CD8-positive, alpha-beta memory T cell (primary cell): Measurements from ENCODE around the gene HCRTR1. TPM values are rescaled to one million over a fixed set of nuclear protein-coding genes. Genes with fewer than 3 reads are reported as not detected.

ENCODE experiments used
- CTCF ChIA-PET: fragments of 350-600 bp; sonication (Branson Sonifier 250); formaldehyde crosslinking; loops from one replicate; lab custom pipeline; 2021; ENCODE audit warnings: antibody characterized with exemption; lab: Charles Lee
- POLR2A ChIA-PET: fragments of 350-600 bp; sonication (Branson Sonifier 250); formaldehyde crosslinking; loops from one replicate; lab custom pipeline; 2021; ENCODE audit warnings: antibody characterized with exemption; lab: Charles Lee
- DNase-seq, 5 donors: peaks; one replicate each; pipeline versions ENCODE4 v3.0.0 to v3.0.0-alpha.2; 2020 to 2022; ENCODE audit warnings: mixed read lengths in 1 of 5
- H3K27ac ChIP-seq: one replicate; pipeline ENCODE4 v1.7.0; 2013; ENCODE audit warnings: low read depth, mild to moderate bottlenecking, low read length, moderate library complexity
- H3K27me3 ChIP-seq: 2 replicates; pipeline ENCODE4 v1.7.0; 2013; ENCODE audit warnings: low read length, mild to moderate bottlenecking; ENCODE audit not compliant: insufficient read depth, poor library complexity, severe bottlenecking
- H3K36me3 ChIP-seq: 2 replicates; pipeline ENCODE4 v1.7.0; 2013; ENCODE audit warnings: mild to moderate bottlenecking, low read length, moderate library complexity; ENCODE audit not compliant: insufficient read depth
- H3K4me1 ChIP-seq: 2 replicates; pipeline ENCODE4 v1.7.0; 2013; ENCODE audit warnings: mild to moderate bottlenecking, low read length, moderate library complexity; ENCODE audit not compliant: insufficient read depth
- H3K4me3 ChIP-seq: 2 replicates; pipeline ENCODE4 v1.7.0; 2013; ENCODE audit warnings: mild to moderate bottlenecking, low read length
- H3K9me3 ChIP-seq: 2 replicates; pipeline ENCODE4 v1.7.0; 2013; ENCODE audit warnings: mild to moderate bottlenecking, low read length
- H3K27ac Mint-ChIP-seq, 8 donors: one replicate each; pipeline ENCODE4 v1.8.0; 2020 to 2021; ENCODE audit warnings: mixed read lengths in 8 of 8, mild to moderate bottlenecking in 6 of 8, inconsistent platforms in 3 of 8, moderate library complexity in 3 of 8
- H3K27me3 Mint-ChIP-seq, 2 donors: one replicate each; pipeline ENCODE4 v1.8.0; 2020 to 2021; ENCODE audit warnings: mixed read lengths in 2 of 2, mild to moderate bottlenecking in 1 of 2, moderate library complexity in 1 of 2
- H3K36me3 Mint-ChIP-seq, 3 donors: one replicate each; pipeline ENCODE4 v1.8.0; 2020 to 2021; ENCODE audit warnings: mixed read lengths in 3 of 3, inconsistent platforms in 1 of 3, mild to moderate bottlenecking in 1 of 3
- H3K4me1 Mint-ChIP-seq, 3 donors: one replicate each; pipeline ENCODE4 v1.8.0; 2020 to 2021; ENCODE audit warnings: mixed read lengths in 3 of 3, inconsistent platforms in 1 of 3, mild to moderate bottlenecking in 1 of 3
- H3K4me3 Mint-ChIP-seq, 7 donors: one replicate each; pipeline ENCODE4 v1.8.0; 2020 to 2021; ENCODE audit warnings: mixed read lengths in 7 of 7, mild to moderate bottlenecking in 6 of 7, moderate library complexity in 4 of 7, inconsistent platforms in 2 of 7
- H3K9me3 Mint-ChIP-seq, 5 donors: one replicate each; pipeline ENCODE4 v1.8.0; 2020 to 2022; ENCODE audit warnings: mixed read lengths in 5 of 5, mild to moderate bottlenecking in 3 of 5, moderate library complexity in 2 of 5, inconsistent platforms in 1 of 5
- polyA plus RNA-seq: library from polyadenylated mRNA; unstranded; fragments of 300-500 nt; fragmentation: Illumina TruSeq; gene quantifications from one replicate; pipeline ENCODE4 v1.2.3, GENCODE V29; 2021
- total RNA-seq, 2 experiments: library from RNA; stranded (reverse); gene quantifications; one replicate each; pipeline ENCODE4 v1.2.3, GENCODE V29; 2021

The HCRTR1 gene
- total and polyA plus RNA-seq, 3 experiments from 2014 or later = not detected

GRCh38 chr1:31643976-31644559 lies 26.6 kb downstream of the HCRTR1 start:
- Histone ChIP-seq H3K9me3 (no peaks in the 10 kb centered on the region), H3K36me3 (peaks cover 4% of the 10 kb centered on the region), H3K4me3 (peak overlapping the region; percentile 86), H3K27me3 (no peaks in the 10 kb centered on the region), H3K4me1 (peaks cover 49% of the 10 kb centered on the region), H3K27ac (peak overlapping the region; percentile 100)
- ChIA-PET POLR2A (interaction anchor here (2.0 kb wide), 1 partner anchor 145 kb away, joined by 8 read pairs; no protein-coding TSS in a partner anchor), CTCF (interaction anchor here (1.3 to 2.3 kb wide), 2 partner anchors 145 kb away, joined by 5 to 9 read pairs; no protein-coding TSS in a partner anchor)
- DNase-seq = peak in 1 of 5 donors; percentile 60
- peaks cover 32 to 44% (median 42%) of the 10 kb centered on the region in 3 donors for H3K4me1 Mint-ChIP-seq
- peaks cover 0 to 11% (median 0%) of the 10 kb centered on the region in 3 donors for H3K36me3 Mint-ChIP-seq
- no peaks in the 10 kb centered on the region for H3K27me3 Mint-ChIP-seq
- no peaks in the 10 kb centered on the region for H3K9me3 Mint-ChIP-seq
- H3K4me3 Mint-ChIP-seq = peak overlapping the region; percentile 98 to 100 (median 100)
- peak overlapping the region; percentile 99 to 100 (median 100) for H3K27ac Mint-ChIP-seq

DNA sequence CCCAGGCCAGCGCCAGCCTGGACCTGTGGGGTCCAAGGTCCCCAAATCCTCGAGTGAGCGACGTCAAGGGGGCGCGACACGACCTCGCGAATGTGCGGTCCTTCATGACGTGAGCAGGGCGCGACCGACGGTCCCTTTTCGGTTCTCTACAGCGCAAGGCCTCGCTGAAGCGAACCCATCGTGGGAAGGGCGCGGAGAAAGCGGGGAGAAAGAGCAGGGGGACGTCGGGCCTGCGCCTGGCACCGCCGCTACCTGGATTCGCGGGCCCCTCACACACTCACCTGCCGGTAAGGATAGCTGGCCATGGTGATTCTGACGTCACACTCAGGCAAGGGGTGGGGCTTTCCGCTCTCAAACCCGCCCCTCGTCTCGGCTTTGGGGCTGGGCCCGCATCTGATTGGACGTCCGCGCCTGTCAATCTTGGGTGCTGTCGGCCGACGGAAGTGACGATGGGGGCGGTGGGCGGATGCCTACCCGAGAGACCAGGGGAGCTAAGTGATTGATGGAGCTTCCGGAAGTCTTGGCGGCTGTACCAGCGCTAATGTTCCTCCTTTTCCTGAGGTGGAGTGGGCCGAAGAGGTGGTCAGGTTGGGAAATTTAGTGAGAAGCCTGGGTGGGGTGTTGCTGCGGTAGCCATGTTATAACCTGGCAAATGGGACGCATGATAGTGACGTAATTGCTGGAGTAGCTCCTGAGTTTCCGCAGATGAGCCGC lies 27.2 kb downstream of the HCRTR1 start, which contains the start of gene PEF1:
PEF1 (minus strand) TSS at position 317 of the 714 bp plus-strand sequence; CDS start at position 305, 12 bp downstream.
- Mint-ChIP-seq H3K27me3 (no peaks in the 10 kb centered on the region), H3K36me3 (peaks cover 0 to 11% (median under 1%) of the 10 kb centered on the region in 3 donors), H3K9me3 (no peaks in the 10 kb centered on the region), H3K4me1 (peaks cover 32 to 44% (median 42%) of the 10 kb centered on the region in 3 donors), H3K27ac (peak within 1 kb of the TSS; percentile 99 to 100 (median 100)), H3K4me3 (peak within 1 kb of the TSS; percentile 98 to 100 (median 100))
- Histone ChIP-seq H3K4me1 (peaks cover 42% of the 10 kb centered on the region), H3K36me3 (no peaks in the 10 kb centered on the region), H3K9me3 (no peaks in the 10 kb centered on the region), H3K27ac (peak within 1 kb of the TSS; percentile 100), H3K4me3 (peak within 1 kb of the TSS; percentile 86), H3K27me3 (no peaks in the 10 kb centered on the region)
- peak; percentile 99 to 100 (median 99) for DNase-seq
- ChIA-PET POLR2A (interaction anchor here (0.6 to 2.0 kb wide), 7 partner anchors 16 to 1613 kb away, joined by 3 to 8 read pairs (median 4); partner anchors contain the start of genes KHDRBS1, SNRNP40 and ZCCHC17), CTCF (interaction anchor here (1.3 kb wide), 1 partner anchor 144 kb away, joined by 5 read pairs; no protein-coding TSS in a partner anchor)

DNA sequence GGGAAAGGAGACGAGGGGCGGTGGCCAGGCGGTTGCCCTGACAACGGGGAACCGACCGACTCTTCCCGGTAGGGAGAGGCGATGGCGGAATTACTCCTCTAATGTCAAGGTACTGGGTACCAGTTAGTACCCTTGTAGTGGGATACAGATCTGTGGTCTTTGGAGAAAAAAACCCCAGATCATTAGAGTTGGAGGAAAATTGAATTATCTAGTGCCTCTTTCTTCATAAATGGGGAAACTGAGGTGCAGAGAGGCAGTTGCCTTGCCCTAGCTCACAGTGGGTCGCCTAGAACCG lies 27.7 kb downstream of the HCRTR1 start:
- peak overlapping the region; percentile 100 for H3K27ac ChIP-seq
- Mint-ChIP-seq H3K36me3 (peaks cover 0 to 11% (median 2%) of the 10 kb centered on the region in 3 donors), H3K4me1 (peaks cover 32 to 44% (median 42%) of the 10 kb centered on the region in 3 donors), H3K4me3 (peak overlapping the region; percentile 98 to 100 (median 100)), H3K27me3 (no peaks in the 10 kb centered on the region), H3K9me3 (no peaks in the 10 kb centered on the region), H3K27ac (peak overlapping the region; percentile 99 to 100 (median 100))
- H3K4me3 ChIP-seq = peak overlapping the region; percentile 86
- no peaks in the 10 kb centered on the region for H3K36me3 ChIP-seq
- POLR2A ChIA-PET = interaction anchor here (0.6 to 2.0 kb wide), 7 partner anchors 16 to 1612 kb away, joined by 3 to 8 read pairs (median 4); partner anchors contain the start of genes KHDRBS1, SNRNP40 and ZCCHC17
- DNase-seq = no peak
- CTCF ChIA-PET = interaction anchor here (1.3 kb wide), 1 partner anchor 144 kb away, joined by 5 read pairs; no protein-coding TSS in a partner anchor
- no peaks in the 10 kb centered on the region for H3K27me3 ChIP-seq
- H3K4me1 ChIP-seq = peaks cover 37% of the 10 kb centered on the region
- no peaks in the 10 kb centered on the region for H3K9me3 ChIP-seq

- no peaks in the 10 kb centered on the region for H3K27me3 Mint-ChIP-seq
- ChIA-PET POLR2A (no interaction called here), CTCF (interaction anchor here (1.3 kb wide), 1 partner anchor 143 kb away, joined by 3 read pairs; no protein-coding TSS in a partner anchor)
- DNase-seq = no peak
- H3K4me1 ChIP-seq = peaks cover 32% of the 10 kb centered on the region
- no peaks in the 10 kb centered on the region for H3K9me3 Mint-ChIP-seq
- peaks cover 0 to 11% (median 2%) of the 10 kb centered on the region in 3 donors for H3K36me3 Mint-ChIP-seq
- H3K27ac ChIP-seq = no peak overlapping the region
- H3K4me3 Mint-ChIP-seq = peak overlapping the region; percentile 98 to 100 (median 100)
- no peaks in the 10 kb centered on the region for H3K36me3 ChIP-seq
- peak overlapping the region; percentile 99 to 100 (median 100) for H3K27ac Mint-ChIP-seq
- no peak overlapping the region for H3K4me3 ChIP-seq
- no peaks in the 10 kb centered on the region for H3K27me3 ChIP-seq
- no peaks in the 10 kb centered on the region for H3K9me3 ChIP-seq
- peaks cover 32 to 44% (median 42%) of the 10 kb centered on the region in 3 donors for H3K4me1 Mint-ChIP-seq
Observed at GRCh38 chr1:31646259-31646960, 28.9 kb downstream of the HCRTR1 start.

GRCh38 chr1:31647106-31647505 lies 29.6 kb downstream of the HCRTR1 start:
- Histone ChIP-seq H3K36me3 (no peaks in the 10 kb centered on the region), H3K27ac (no peak overlapping the region), H3K4me1 (peaks cover 30% of the 10 kb centered on the region), H3K4me3 (no peak overlapping the region), H3K27me3 (no peaks in the 10 kb centered on the region), H3K9me3 (no peaks in the 10 kb centered on the region)
- Mint-ChIP-seq H3K9me3 (no peaks in the 10 kb centered on the region), H3K4me1 (peaks cover 32 to 44% (median 42%) of the 10 kb centered on the region in 3 donors), H3K4me3 (peak overlapping the region in 5 of 7 donors; percentile 6 to 99 (median 41)), H3K27me3 (no peaks in the 10 kb centered on the region), H3K36me3 (peaks cover 0 to 11% (median 2%) of the 10 kb centered on the region in 3 donors), H3K27ac (peak overlapping the region in 5 of 8 donors; percentile 32 to 100 (median 69))
- ChIA-PET CTCF (no interaction called here), POLR2A (no interaction called here)
- no peak for DNase-seq

DNA sequence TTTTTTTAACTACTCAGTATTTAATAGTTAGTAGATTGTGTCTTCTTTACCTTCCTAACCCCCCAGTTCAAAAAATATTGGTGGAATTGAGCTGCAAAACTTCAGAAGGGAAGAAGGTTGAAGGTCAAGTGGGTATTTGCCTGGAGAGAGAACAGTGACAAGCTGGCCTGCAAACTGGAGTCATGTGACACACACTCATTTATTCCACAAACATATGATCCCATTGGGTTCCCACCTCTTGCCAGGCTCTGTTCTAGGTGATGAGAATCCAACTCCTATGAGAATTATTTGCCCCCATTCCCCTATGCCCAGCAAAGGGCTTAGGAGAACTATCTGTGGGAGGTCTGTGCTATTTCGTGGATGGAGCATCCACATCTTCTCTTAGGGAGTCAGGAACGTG lies 30.7 kb downstream of the HCRTR1 start:
- H3K4me3 ChIP-seq = no peak overlapping the region
- Mint-ChIP-seq H3K27me3 (no peaks in the 10 kb centered on the region), H3K4me3 (peak overlapping the region in 1 of 7 donors; percentile 39), H3K9me3 (no peaks in the 10 kb centered on the region), H3K36me3 (peaks cover 0 to 11% (median 2%) of the 10 kb centered on the region in 3 donors), H3K4me1 (peaks cover 32 to 38% (median 36%) of the 10 kb centered on the region in 3 donors), H3K27ac (peak overlapping the region in 3 of 8 donors; percentile 11 to 47 (median 18))
- DNase-seq = no peak
- H3K4me1 ChIP-seq = peaks cover 20% of the 10 kb centered on the region
- H3K27ac ChIP-seq = no peak overlapping the region
- no peaks in the 10 kb centered on the region for H3K27me3 ChIP-seq
- ChIA-PET CTCF (no interaction called here), POLR2A (no interaction called here)
- H3K36me3 ChIP-seq = no peaks in the 10 kb centered on the region
- no peaks in the 10 kb centered on the region for H3K9me3 ChIP-seq

DNA sequence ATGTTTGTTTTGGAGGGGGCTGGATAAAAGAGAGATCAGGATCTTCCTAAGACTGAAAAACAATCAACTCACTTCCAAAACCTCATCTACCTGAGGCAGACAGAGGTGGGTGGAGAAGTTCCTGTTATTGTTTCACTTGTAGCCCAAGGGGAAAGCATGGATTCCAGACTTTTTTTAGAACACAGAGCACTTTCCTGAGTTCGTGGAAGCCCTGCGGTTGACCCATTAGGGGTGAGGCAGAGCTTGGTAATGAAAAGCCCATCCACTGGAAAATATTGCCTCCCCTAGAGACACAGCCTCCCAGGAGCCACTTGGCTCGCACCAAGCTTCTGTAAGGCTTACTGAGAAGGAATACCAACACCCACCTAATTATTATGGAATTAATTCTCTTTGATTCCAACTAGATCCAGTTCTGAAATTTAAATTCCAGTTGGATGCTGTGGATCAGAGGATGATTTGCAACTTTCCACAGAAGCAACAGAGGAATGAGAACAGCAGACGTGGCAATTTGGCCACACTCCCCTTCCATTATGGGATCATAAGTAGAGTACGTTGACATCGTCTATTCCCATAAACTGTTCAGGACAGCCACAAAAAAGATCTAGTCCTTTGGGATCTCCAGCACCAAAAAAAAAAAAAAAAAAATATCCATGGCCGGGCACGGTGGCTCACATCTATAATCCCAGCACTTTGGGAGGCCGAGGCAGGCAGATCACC lies 31.3 kb downstream of the HCRTR1 start:
- Histone ChIP-seq H3K4me1 (peaks cover 14% of the 10 kb centered on the region), H3K9me3 (no peaks in the 10 kb centered on the region), H3K27ac (no peak overlapping the region), H3K4me3 (no peak overlapping the region), H3K27me3 (no peaks in the 10 kb centered on the region), H3K36me3 (no peaks in the 10 kb centered on the region)
- ChIA-PET CTCF (no interaction called here), POLR2A (no interaction called here)
- Mint-ChIP-seq H3K4me3 (peak overlapping the region in 1 of 7 donors; percentile 39), H3K9me3 (no peaks in the 10 kb centered on the region), H3K27ac (peak overlapping the region in 2 of 8 donors; percentile 47 to 71), H3K36me3 (peaks cover 0 to 11% (median 2%) of the 10 kb centered on the region in 3 donors), H3K4me1 (peaks cover 26 to 32% (median 30%) of the 10 kb centered on the region in 3 donors), H3K27me3 (no peaks in the 10 kb centered on the region)
- no peak for DNase-seq
